ENCODE data around the gene OSBPL10.

Gene OSBPL10

GRCh38 chr3:31934018-31934417, 47.0 kb downstream of the OSBPL10 start:
- H3K4me1 ChIP-seq (ENCODE audit: low read length) = peaks cover 28% of the 10 kb centered on the region
- H3K36me3 ChIP-seq (replicated peaks; ENCODE audit: low read depth, low read length) = no peaks in the 10 kb centered on the region
- no peaks in the 10 kb centered on the region for H3K27me3 ChIP-seq (ENCODE audit: low read depth, low read length)
- no peak overlapping the region for H3K4me2 ChIP-seq (ENCODE audit: low read length)
- H3K4me3 ChIP-seq (ENCODE audit: low read length) = no peak overlapping the region
- H4K20me1 ChIP-seq (ENCODE audit: insufficient read depth, low read length) = no peaks in the 10 kb centered on the region
- H3K9me3 ChIP-seq (ENCODE audit: insufficient read depth, low read length) = no peaks in the 10 kb centered on the region
- no peak overlapping the region for H3K9ac ChIP-seq (ENCODE audit: low read length)
- H2AFZ ChIP-seq (ENCODE audit: low read depth, low read length) = no peak overlapping the region
- TF ChIP-seq CTCF (IDR thresholded peaks at IDR 0.05; ENCODE audit: low read depth, low read length) (no peak), EZH2phosphoT487 (IDR thresholded peaks at IDR 0.05; ENCODE audit: low read depth) (no peak)
- H3K79me2 ChIP-seq (ENCODE audit: low read length) = peaks cover 29% of the 10 kb centered on the region
- H3K27ac ChIP-seq (ENCODE audit: low read length) = no peak overlapping the region

GRCh38 chr3:31932990-31933389, 48.1 kb downstream of the OSBPL10 start:
- no peak overlapping the region for H2AFZ ChIP-seq (ENCODE audit: low read depth, low read length)
- TF ChIP-seq EZH2phosphoT487 (IDR thresholded peaks at IDR 0.05; ENCODE audit: low read depth) = no peak
- no peak for TF ChIP-seq CTCF (IDR thresholded peaks at IDR 0.05; ENCODE audit: low read depth, low read length)
- no peaks in the 10 kb centered on the region for H3K27me3 ChIP-seq (ENCODE audit: low read depth, low read length)
- H3K4me2 ChIP-seq (ENCODE audit: low read length) = no peak overlapping the region
- H3K9ac ChIP-seq (ENCODE audit: low read length) = no peak overlapping the region
- H3K36me3 ChIP-seq (replicated peaks; ENCODE audit: low read depth, low read length) = no peaks in the 10 kb centered on the region
- H3K4me3 ChIP-seq (ENCODE audit: low read length) = no peak overlapping the region
- H3K9me3 ChIP-seq (ENCODE audit: insufficient read depth, low read length) = no peaks in the 10 kb centered on the region
- peaks cover 35% of the 10 kb centered on the region for H3K79me2 ChIP-seq (ENCODE audit: low read length)
- H3K4me1 ChIP-seq (ENCODE audit: low read length) = peaks cover 39% of the 10 kb centered on the region
- H3K27ac ChIP-seq (ENCODE audit: low read length) = no peak overlapping the region
- H4K20me1 ChIP-seq (ENCODE audit: insufficient read depth, low read length) = no peaks in the 10 kb centered on the region

- Histone ChIP-seq H3K36me3 (replicated peaks; ENCODE audit: low read depth, low read length) (no peaks in the 10 kb centered on the region), H3K4me1 (ENCODE audit: low read length) (peaks cover 56% of the 10 kb centered on the region), H3K79me2 (ENCODE audit: low read length) (peaks cover 36% of the 10 kb centered on the region), H3K9ac (ENCODE audit: low read length) (no peak overlapping the region), H4K20me1 (ENCODE audit: insufficient read depth, low read length) (no peaks in the 10 kb centered on the region), H3K27me3 (ENCODE audit: low read depth, low read length) (no peaks in the 10 kb centered on the region), H3K27ac (ENCODE audit: low read length) (no peak overlapping the region), H3K4me3 (ENCODE audit: low read length) (no peak overlapping the region), H3K4me2 (ENCODE audit: low read length) (peak overlapping the region; percentile 23; the same call in 1 of the 2 replicates), H2AFZ (ENCODE audit: low read depth, low read length) (no peak overlapping the region), H3K9me3 (ENCODE audit: insufficient read depth, low read length) (no peaks in the 10 kb centered on the region)
- TF ChIP-seq EZH2phosphoT487 (IDR thresholded peaks at IDR 0.05; ENCODE audit: low read depth) (no peak), CTCF (IDR thresholded peaks at IDR 0.05; ENCODE audit: low read depth, low read length) (no peak)
These were observed 51.1 kb downstream of the OSBPL10 start for GRCh38 chr3:31929826-31930502.

- Histone ChIP-seq H4K20me1 (ENCODE audit: insufficient read depth, low read length) (no peaks in the 10 kb centered on the region), H2AFZ (ENCODE audit: low read depth, low read length) (no peak overlapping the region)
These were observed 53.3 kb downstream of the OSBPL10 start for GRCh38 chr3:31927811-31928210.

More at GRCh38 chr3:31927811-31928210, 53.3 kb downstream of the OSBPL10 start:
- Histone ChIP-seq H3K4me1 (ENCODE audit: low read length) (peaks cover 53% of the 10 kb centered on the region), H3K27ac (ENCODE audit: low read length) (no peak overlapping the region), H3K4me2 (ENCODE audit: low read length) (peak overlapping the region; percentile 53), H3K4me3 (ENCODE audit: low read length) (peak overlapping the region; percentile 31), H3K9me3 (ENCODE audit: insufficient read depth, low read length) (no peaks in the 10 kb centered on the region), H3K27me3 (ENCODE audit: low read depth, low read length) (no peaks in the 10 kb centered on the region), H3K36me3 (replicated peaks; ENCODE audit: low read depth, low read length) (no peaks in the 10 kb centered on the region), H3K9ac (ENCODE audit: low read length) (0 out of 2 replicates have a peak overlapping the region, but pooled peaks have one; percentile 0), H3K79me2 (ENCODE audit: low read length) (peaks cover 42% of the 10 kb centered on the region)
- TF ChIP-seq EZH2phosphoT487 (IDR thresholded peaks at IDR 0.05; ENCODE audit: low read depth) (no peak), CTCF (IDR thresholded peaks at IDR 0.05; ENCODE audit: low read depth, low read length) (no peak)
